GM19463 (cell line): ENCODE measurements around the gene CEACAM20.
A peak's percentile ranks its signal among the peaks of the same experiment; 100 is the strongest.
"Not testable (repeated sequence)": the region's sequence is repeated elsewhere in the genome, so short reads cannot be mapped to it uniquely, and the experiment has no call there.

Source experiments
- ATAC-seq: cut with Tn5 transposase; IDR thresholded peaks from one replicate; pipeline ENCODE4 v1.9.1; 2021; ENCODE audit warnings: mild to moderate bottlenecking, moderate library complexity; ENCODE audit not compliant: unreplicated experiment

Gene CEACAM20

DNA sequence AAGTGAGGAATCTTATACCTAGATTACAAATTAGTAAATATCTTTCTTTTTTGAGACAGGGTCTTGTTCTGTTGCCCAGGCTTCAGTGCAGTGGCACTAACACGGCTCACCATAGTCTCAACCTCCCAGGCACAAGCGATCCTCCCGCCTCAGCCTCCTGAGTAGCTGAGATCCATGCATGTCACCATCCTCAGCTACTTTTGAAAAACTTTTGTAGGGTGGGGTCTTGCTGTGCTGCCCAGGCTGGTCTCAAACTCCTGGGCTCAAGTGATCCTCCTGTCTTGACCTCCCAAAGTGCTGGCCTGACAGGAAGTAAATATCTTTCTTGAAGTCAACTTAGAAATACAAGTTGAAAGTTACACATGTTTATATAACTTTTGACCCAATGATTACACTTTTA, 20.0 kb upstream of the CEACAM20 start:
- ATAC-seq: no peak

DNA sequence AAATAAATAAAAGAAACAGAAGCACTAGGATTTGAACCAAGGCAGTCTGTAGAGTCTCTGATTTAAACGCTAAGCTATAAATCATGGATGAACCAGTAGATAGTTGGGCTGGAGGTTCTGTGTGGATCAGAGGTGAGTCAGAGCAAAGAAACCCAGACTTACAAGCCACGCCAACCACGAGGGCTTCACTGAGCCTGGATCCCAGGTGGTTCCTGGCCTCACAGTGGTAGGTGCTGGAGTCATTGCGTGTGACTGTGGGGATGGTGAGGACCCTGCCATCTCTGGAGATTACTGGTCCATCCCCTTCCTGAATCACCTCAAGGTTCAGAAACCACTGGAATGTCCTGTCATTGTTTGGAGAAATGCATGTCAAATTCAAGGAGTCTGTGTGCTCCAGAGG, 19.3 kb upstream of the CEACAM20 start:
- no peak for ATAC-seq

DNA sequence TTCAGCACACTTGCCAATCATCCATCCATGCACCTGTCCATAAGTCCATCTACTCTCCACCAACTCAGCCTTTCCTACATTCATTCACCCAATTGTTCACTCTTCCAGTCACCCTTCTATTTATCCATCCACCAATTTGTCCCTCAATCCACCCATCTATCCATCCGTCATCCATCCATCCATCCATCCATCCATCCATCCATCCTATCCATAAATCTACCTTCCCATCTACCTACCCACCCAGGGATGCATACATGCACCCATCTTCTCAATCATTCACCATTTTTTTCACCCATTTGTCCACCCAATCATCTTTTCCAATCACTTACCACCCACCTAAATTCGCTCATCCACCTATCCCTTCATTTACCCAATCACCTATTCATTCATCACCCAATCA, 14.6 kb upstream of the CEACAM20 start:
- no peak for ATAC-seq

DNA sequence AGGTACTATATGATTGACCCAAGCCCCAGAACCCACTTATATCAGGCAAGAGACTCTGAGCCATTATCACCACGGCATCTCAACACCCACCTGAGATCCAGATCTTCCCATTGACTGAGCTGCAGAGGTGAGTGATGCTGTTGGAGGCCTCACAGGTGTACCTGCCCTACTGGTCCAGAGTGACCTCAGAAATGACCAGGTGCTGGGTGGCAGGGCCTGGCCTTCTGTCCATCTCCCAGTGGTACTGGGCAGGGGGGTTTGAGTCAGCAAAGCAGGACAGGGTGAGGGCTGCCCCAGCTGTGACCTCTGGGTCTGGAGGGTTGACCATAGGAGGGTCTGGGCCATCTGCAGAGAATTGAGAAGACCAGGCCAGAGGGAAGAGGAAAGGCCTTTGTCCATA, 13.2 kb upstream of the CEACAM20 start:
- ATAC-seq: no peak

DNA sequence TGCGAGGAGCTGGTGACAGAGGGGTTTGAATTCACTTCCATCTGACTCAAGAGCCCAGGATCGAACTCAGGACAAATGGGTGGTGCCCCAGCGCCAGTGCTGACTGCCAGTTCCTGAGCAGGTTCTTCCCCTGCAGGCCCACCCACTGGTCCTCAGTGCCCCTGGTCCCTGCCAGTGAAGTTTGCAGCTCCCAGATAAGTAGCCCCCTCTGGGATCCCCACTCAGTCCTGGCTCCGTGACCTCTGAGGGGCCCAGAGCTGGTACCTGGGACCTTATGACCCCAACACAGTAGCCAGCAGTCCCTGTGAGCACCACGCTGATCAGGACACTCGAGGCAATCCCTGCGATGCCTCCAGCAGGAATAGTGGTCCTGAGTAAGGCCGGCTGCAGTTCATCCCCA, 11.3 kb upstream of the CEACAM20 start:
- ATAC-seq: no peak

DNA sequence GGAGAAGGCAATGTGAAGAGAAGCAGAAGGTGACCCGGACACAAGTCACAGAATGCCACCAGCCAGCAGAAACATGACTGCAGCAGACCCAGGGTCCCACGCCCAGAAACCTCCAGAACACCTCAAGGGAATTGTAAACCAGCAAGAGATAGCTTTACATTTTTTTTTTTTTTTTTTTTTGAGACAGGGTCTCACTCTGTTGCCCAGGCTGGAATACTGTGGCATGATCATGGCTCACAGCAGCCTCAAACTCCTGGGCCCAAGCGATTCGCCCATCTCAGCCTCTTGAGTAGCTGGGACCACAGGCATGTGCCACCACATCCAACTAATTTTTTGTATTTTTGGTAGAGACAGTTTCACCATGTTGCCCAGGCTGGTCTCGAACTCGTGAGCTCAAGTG, 10.5 kb upstream of the CEACAM20 start:
- no peak for ATAC-seq

DNA sequence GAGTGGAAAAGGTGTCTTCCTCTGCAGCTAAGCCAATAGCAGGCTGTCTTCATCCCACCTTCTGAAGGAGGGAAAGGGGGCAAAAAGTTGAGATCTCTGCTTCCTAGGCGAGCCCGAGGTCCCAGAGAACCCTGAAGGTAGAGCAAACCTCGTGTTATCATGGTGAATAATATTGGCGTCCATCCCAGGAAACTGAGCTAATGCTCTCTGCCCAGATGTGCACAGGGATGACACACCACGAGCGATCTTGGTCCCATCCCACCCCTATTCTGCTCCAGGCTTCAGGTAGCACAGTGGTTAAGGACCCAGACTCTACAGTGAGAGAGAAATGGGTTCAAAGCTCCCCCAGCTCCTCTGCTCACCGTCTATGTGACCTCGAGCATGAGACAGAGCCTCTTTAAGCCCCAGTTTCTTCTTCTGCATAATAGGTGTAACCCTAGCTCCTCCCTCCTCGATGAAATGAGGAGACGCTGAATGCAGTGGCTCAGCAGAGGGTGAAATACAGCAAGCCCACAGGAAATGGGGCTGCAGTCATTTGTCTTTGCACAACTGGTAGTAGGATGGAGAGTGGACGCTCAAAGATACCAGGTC, 9.9 kb upstream of the CEACAM20 start:
- ATAC-seq: no peak

DNA sequence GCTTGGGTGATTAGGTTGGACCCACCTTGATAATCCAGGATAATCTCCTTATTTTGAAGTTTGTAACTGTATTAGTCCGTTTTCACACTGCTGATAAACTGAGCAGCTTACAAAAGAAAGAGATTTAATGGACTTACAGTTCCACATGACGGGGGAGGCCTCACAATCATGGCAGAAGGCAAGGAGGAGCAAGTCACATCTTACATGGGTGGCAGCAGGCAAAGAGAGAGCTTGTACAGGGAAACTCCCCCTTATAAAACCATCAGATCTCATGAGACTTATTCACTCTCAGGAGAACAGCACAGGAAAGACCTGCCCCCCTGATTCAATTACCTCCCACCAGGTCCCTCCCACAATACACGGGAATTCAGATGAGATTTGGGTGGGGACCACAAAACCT, 5.9 kb upstream of the CEACAM20 start:
- ATAC-seq: not testable (repeated sequence)

DNA sequence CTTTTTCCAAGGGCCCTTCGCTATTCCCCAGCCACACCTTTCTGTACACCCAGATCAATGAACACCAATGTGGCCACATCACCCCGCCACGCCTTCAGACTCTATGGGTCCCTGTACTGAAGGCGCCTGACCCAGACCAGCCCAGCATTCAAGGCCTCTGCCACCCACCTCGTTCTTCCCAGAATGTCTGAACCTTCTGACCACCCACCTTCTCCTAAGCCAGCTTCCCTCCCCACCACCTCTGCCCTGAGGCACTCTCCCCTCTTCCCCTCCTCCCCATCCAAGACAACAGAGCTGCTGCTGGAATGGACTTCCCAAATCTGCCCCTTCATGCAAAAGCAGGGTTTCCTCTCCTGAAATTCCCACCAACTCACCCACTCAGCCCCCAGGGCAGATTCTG, 3.3 kb upstream of the CEACAM20 start:
- no peak for ATAC-seq

DNA sequence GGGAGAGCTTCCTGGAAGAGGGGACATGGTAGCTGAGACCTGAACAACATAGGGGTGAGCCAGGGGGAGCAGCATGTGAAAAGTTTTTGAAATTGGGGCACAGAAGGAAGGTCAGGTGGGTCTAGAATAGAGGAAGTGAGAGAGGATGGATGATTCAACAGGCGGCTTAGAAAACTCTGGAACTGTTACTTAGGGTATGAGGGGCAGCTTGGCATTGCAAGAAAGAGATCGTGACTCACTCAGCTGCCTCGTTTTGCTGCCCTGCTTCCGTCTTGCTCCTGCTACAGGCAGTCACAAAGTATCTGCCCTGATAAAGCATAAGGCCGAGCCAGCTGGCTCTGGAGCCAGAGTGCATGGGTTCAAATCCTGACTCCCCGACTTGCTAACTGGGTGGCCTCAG, 1.3 kb upstream of the CEACAM20 start:
- ATAC-seq: no peak

DNA sequence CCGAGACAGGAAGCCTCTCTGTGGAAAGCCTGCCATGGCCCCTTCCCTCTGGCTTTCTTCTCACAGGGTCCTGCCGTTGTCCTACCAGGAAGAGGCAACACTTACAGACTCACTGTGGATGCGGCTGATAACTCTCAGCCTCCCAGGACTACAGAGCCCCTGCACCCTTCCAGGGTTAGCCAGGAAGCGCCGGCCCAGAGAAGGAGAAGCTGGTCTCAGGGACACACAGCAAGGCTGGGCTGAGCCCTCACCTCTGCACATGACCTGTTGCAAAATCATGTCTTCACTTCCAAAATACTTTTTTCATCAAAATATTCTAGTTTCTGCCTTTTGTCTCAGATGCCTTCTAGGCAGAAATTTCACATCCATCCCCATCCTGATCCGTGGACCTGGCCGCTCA, 1.9 kb downstream of the CEACAM20 start:
- ATAC-seq: no peak

DNA sequence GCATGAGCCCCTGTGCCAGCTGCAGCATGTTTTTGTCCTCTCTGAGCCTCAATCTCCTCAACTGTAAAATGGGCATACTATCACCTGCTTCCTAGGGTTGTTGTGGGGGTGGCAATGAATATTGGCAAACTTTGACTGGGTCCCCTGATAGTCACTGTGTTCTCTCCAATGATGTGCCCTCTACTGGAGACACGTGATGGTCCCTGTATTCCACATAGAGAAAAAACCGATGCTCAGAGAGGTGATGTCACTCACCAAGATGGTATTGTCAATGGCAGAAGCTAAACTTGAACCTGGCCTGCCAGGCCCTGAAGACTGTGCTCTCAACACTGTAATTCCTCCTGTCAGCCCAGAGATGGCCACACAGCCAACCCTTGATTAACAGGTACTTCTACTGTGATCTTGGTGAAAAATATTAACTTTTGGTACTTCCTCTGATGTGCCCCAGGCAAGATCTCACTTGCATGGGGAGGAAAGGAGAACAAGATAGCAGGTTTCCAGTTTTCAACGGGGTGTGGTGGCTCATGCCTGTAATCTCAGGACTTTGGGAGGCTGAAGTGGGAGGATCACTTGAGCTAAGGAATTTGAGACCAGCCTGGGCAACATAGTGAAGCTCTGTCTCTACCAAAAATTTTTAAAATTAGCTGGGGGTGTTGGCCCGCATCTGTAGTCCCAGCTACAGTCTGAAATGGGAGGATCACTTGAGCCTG, 3.6 kb downstream of the CEACAM20 start:
- no peak for ATAC-seq

DNA sequence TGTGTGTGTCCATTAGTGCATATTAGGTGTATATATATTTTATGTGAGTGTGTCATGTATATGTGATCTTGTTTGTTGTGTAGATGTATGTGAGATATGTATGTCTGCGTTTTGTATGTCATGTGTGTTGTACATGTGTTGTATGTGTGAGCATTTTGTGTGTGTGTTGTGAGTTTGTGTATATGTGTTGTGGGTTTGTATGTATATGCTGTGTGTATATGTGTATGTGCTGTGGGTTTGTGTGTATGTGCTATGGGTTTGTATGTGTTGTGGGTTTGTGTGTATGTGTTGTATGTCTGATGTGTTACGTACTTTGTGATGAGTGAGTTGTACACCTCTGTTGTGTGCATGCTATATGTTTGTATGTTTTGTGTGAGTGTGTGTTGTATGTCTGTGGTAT, 8.1 kb downstream of the CEACAM20 start:
- ATAC-seq: no peak

DNA sequence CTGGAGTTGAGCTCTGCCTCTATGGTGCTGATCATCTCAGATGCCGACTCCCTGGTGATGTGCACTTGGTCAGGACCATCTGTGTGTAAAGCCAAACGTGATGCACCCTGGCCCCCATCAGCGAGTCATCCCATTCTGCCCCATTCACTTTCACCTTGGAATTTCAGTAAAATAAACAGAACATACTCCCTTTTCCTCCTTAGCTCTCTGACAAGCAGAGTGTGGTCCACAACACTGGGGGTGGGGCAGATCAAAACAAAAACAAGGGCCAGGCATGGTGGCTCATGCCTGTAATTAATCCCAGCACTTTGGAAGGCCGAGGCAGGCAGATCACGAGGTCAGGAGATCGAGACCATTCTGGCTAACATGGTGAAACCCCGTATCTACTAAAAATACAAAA, 12.3 kb downstream of the CEACAM20 start:
- no peak for ATAC-seq

DNA sequence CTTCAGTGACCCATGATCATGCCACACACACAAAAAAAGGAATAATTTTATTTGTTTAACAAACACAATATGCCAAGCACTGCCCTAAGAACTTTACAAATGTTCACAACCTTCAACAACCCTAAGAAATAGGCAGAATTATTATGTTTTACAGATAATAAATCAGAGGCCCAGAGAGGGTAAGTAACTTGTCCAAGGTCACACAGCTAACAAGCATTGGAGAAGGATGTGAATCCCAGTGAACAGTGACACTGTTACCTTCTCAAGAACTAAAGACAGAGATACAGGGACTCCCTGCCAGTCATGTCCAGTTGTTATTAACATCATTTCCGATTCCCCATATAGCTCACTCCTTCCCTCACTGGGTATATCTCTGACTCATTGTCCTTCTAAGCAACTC, 13.6 kb downstream of the CEACAM20 start:
- no peak for ATAC-seq

DNA sequence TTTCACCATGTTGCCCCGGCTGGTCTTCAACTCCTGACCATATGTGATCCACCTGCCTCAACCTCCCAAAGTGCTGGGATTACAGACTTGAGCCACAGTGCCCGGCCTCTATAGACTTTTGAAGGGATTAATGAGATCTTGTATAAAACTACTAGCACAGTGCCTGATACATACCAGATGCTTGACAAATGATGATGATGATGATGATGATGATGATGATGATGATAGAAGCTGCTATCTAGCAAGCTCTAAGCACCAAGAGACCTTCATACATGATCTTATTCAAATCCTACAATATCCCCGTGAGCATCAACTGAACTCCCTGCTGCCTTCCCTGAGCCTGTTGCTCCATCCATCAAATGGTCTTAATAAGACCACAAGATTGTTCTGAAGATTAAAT, 14.4 kb downstream of the CEACAM20 start:
- ATAC-seq: no peak

DNA sequence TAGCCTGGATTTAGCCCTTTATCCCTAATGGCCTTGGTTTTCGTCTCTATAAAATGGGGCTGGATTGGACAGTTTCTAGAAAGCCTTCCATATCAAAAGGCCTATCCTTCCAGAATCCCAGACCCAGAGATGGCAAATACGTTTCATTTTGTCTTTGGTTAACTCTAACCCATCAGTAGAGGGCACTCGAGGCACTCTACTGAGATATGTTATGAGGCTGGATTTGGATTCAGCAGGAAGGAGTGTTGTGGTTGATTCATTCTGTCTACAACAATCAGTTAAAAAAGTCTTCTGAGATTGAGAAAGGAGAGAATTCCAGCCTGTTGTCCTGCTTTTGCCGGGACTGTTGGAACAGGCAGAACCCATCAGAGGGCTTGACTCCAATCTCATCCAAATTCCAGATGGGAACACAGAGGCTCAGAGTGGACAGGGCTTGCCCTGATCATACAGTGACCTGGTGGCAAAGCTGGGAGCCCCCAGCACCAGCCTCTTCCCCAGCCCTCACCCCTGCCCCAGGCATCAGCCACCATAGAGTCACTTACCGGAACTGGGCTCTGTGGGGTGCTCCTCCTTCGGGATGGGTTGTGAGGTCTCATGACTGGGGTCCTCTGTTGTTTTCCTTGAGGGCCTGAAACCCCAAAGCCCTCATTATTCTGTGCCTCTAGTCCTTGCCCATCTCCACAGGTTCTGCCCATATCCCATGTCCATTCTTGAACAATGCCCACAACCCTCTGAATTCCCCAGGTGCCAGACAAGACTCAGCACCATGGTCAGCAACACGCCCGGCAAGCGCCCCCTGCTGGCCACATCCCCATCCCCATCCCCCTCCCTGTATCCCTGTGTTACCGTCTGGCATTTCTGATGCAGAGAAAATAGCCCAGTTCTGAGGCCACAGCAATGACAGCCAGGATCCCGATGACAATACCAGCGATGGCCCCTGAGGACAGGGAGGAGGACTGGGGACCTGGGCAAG, 16.9 kb downstream of the CEACAM20 start:
- ATAC-seq: no peak

DNA sequence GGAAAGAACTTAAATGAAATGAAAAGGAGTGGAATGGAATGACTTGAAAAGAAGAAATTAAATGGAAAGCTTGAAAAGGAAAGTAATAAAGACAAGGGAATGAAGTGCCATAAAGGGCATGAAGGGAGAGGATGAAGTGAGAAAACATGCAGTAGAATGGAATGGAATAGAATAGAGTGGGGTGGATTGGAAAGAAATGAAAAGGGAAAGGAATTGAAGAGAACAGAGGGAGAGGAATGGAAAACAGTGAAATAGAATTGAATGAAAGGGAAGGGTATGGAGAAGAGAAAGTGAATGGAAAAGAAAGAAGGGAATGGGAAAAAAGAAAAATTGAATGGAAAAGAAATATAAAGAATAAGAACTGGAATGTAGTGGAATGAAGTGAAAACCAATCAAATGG, 20.0 kb downstream of the CEACAM20 start:
- ATAC-seq: no peak

DNA sequence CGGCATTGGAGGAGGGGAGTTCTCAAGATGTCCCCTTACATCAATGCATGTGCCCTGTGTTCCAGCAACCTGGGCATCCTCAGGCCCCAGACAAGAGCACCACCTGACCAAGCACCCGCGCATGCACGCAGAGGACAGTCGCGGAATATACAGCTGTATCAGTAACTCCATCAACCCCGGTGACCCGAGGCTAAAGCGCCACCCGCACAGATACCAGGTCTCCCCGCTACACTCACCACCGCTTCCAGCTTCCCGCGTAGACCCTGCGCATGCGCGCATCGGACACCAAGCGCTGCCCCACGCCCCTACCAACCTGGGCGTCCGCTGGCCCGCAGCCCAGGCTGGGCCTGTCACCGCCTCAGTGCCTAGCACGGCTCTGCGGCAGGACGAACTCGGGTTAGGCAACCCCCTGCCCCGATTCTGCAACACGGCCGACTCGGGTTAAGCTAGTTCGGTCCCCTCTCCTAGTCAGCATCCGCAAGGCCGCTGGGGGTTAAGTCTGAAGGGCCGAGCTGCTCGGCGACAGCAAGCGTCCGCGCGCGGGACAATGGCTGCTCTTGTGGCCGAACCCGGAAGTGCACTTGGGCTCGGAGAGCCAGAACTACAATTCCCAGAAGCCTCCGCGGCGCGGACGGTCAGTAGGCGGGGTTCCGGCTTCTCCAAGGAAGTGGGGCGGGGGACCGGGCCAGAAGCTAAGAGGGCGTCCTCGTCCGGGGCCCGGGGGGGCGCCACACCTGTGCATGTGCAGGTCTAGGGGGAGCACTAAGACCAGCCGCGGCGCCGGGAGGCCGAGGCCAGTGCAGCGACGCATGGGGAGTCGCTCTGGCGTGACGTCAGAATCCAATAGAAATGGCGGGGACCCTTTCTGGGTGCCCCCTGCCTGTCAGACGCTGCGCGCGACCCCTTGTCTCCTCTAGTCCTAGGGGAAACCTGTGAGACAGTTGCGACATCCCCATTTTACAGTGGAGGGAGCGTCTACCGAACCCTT, 29.2 kb downstream of the CEACAM20 start, which contains the start of gene ZNF180:
TSS of gene ZNF180 (minus strand) at position 561 of the 988 bp plus-strand sequence. CDS start 3,188 bp downstream, outside the sequence.
- ATAC-seq: peak; percentile 83

DNA sequence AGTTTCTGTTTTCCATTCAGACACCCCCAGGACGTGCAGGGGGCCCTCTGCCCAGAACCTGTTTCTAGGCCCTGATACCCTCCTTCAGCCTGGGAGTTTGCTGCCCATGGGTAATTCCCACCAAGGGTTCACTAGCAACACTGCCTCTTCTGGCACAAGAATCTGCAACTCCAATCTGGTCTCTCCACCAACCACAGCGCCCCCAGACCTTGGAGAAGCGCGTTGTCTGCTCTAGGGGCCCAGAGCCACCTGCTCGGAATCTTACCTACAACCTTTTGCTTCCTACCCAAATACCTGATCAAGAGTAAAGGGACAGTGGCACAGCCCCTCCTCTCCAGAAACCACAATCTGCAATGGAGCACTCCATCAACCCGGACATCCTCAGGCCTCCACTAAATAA, 29.9 kb downstream of the CEACAM20 start:
- ATAC-seq: no peak
